SU-DHL-6 (cell line): Measurements from ENCODE around the gene PTS.

Experiments used
- CTCF ChIP-seq: fragments of 200-600 bp; sonication (generic); IDR thresholded peaks from one replicate; pipeline ENCODE4 v1.5.1; 2017; ENCODE audit warnings: antibody characterized with exemption, mild to moderate bottlenecking, low read length, moderate library complexity; ENCODE audit not compliant: insufficient read depth, poor library complexity, severe bottlenecking
- EZH2phosphoT487 ChIP-seq: fragments of 200-600 bp; sonication (generic), shearing (Covaris generic); conservative IDR thresholded peaks from 2 replicates; pipeline ENCODE4 v1.6.1; 2018; ENCODE audit warnings: mild to moderate bottlenecking, antibody characterized with exemption, low read length, moderate library complexity, mixed read lengths

DNA sequence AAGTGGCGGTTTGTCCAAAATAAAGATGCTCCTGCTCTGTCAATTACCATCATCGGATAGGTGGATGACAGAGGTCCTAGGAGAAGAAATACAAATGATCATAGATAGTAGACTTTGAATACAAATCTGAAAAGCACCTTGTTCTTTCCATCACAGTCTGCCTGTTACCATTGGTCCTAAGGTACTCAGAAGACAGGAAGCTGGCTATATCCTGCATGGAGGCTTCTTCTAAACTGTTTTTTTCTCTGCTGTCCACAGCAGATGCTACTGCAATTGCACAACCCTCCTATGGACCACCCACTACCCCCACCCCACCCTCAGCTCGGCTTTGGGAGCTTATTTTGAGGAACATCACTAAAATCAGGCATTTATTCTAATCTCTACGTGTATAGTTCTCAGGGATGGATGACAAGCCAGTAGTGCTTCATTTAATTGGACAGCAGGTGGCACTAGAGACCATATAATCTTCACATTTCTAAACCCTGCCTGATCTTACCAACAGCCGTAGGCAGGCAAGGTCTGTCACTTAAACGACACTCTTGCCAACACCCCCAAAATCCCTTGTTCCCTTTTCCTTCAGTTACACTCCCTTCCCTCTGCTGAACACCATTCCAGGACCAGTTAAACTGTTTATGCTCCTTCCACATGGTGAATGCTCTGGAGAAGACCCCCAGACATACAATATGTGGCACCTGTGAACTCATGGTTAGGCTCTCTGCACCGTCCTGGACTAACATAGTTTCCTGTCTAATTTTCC, 6.6 kb upstream of the PTS start:
- peak; percentile 59 for TF ChIP-seq CTCF
- no peak for TF ChIP-seq EZH2phosphoT487
